Smooth muscle cell (in vitro differentiated cells): ENCODE results near the gene EFCAB12. TPM values are rescaled to one million over a fixed set of nuclear protein-coding genes. Genes with fewer than 3 reads are reported as not detected.

Experiments used
- DNase-seq: peaks from one replicate; lab custom pipeline; 2025; ENCODE audit not compliant: unreplicated experiment; lab: John Stamatoyannopoulos, UW
- H2AFZ ChIP-seq: fragments of 200-600 bp; sonication (generic); 2 replicates; pipeline ENCODE4 v1.6.0; 2016; ENCODE audit warnings: antibody characterized with exemption, low read depth, mild to moderate bottlenecking
- H3F3A ChIP-seq: fragments of 200-600 bp; sonication (generic); 2 replicates; pipeline ENCODE4 v1.6.0; 2017; ENCODE audit warnings: antibody characterized with exemption, low read depth
- H3K27ac ChIP-seq: fragments of 200-600 bp; sonication (generic); 2 replicates; pipeline ENCODE4 v1.5.1; 2016; ENCODE audit warnings: low read depth, mild to moderate bottlenecking
- H3K27me3 ChIP-seq: fragments of 200-600 bp; sonication (generic); 2 replicates; pipeline ENCODE4 v1.6.1; 2016; ENCODE audit warnings: low read depth, mild to moderate bottlenecking
- H3K36me3 ChIP-seq: fragments of 200-600 bp; sonication (generic); 2 replicates; pipeline ENCODE4 v1.5.1; 2016; ENCODE audit warnings: low read depth
- H3K4me1 ChIP-seq: fragments of 200-600 bp; sonication (generic); 2 replicates; pipeline ENCODE4 v1.5.1; 2016; ENCODE audit warnings: low read depth
- H3K4me2 ChIP-seq: fragments of 200-600 bp; sonication (generic); 2 replicates; pipeline ENCODE4 v1.6.0; 2016; ENCODE audit warnings: mild to moderate bottlenecking
- H3K4me3 ChIP-seq: fragments of 200-600 bp; sonication (generic); 2 replicates; pipeline ENCODE4 v1.5.1; 2016; ENCODE audit warnings: mild to moderate bottlenecking
- H3K79me2 ChIP-seq: fragments of 200-600 bp; sonication (generic); 2 replicates; pipeline ENCODE4 v1.6.0; 2016; ENCODE audit warnings: low read depth, mild to moderate bottlenecking
- H3K9ac ChIP-seq: fragments of 200-600 bp; sonication (generic); 2 replicates; pipeline ENCODE4 v1.6.0; 2016; ENCODE audit warnings: low read depth
- H3K9me3 ChIP-seq: fragments of 200-600 bp; sonication (generic); replicated peaks from 2 replicates; pipeline ENCODE4 v1.5.1; 2016; ENCODE audit warnings: low read depth
- H4K20me1 ChIP-seq: fragments of 200-600 bp; sonication (generic); 2 replicates; pipeline ENCODE4 v1.6.0; 2016; ENCODE audit warnings: low read depth
- WGBS: methylation state at CpG from one replicate; pipeline ENCODE4 v1.1.7; 2016; ENCODE audit warnings: low lambda C conversion rate; 5-methylcytosine and 5-hydroxymethylcytosine counted together
- polyA plus RNA-seq: library from polyadenylated mRNA; unstranded; fragments of >200 nt; fragmentation: Nextera tagmentation; extraction: Ambion mirVana; gene quantifications from 2 replicates; pipeline ENCODE4 v1.2.1, GENCODE V29; 2016
- total RNA-seq: library from RNA; depleted of rRNA; stranded (reverse); fragments of >200 nt; gene quantifications from 2 replicates; pipeline ENCODE4 v1.2.3, GENCODE V29; 2014
- TF ChIP-seq, protein P1 (sequence below): fragments of 200-600 bp; sonication (generic); IDR thresholded peaks from 2 replicates; pipeline ENCODE4 v1.5.1; 2017; ENCODE audit warnings: borderline replicate concordance, mild to moderate bottlenecking, antibody characterized with exemption; ENCODE audit not compliant: insufficient read depth, poor library complexity, severe bottlenecking

EFCAB12 gene
- total RNA-seq, result 0.09 and 0.76 TPM in 2 replicates
- polyA plus RNA-seq, result 0.90 TPM in 1 of 2 replicates, not detected in the other

DNA sequence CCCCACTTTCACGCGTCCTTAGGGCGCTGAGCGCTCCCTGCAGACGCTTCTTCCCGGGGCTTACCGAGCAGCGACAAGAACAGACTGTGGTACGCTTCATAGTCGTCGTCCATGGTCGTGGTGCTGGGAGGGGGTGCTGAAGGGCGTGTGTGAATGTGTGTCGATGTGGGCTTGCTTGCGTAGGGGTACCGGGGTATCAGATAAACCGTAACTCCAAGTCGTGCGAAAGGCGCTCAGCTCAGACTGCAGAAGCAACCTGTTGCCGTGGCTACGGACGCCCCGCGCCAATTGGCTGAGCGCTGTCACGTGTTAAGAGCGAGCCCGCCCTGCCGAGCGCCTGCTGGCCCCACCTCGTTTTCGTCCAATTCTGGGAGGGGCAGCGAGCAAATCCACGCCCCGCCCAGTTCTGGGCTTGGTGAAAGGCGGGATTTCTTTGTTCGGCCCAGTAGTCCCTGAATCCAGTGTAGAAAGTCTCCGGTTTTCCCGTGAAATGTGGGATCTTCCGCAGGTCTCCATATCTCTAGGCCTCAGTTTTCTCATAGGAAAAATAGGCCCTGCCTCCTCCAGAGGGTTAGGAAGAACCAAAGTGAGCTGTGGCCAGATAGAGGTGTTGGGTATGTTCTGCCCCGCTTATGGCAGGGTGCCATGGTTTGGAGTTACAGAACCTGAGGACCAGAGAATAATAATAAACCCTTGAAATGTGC lies at the start of gene EFCAB12:
EFCAB12 (minus strand) TSS at position 261 of the 704 bp plus-strand sequence; CDS start at position 113, 148 bp downstream.
- Histone ChIP-seq H3K79me2 (no peaks in the 10 kb centered on the region), H3K27ac (peak within 1 kb of the TSS; percentile 78), H3K36me3 (peaks cover 4% of the 10 kb centered on the region), H3K4me1 (peaks cover 8% of the 10 kb centered on the region), H3K4me3 (peak within 1 kb of the TSS; percentile 50), H3K9me3 (no peaks in the 10 kb centered on the region), H3K27me3 (no peaks in the 10 kb centered on the region), H2AFZ (peak within 1 kb of the TSS; percentile 52), H3K9ac (peak within 1 kb of the TSS; percentile 66), H3F3A (peaks cover 3% of the 10 kb centered on the region), H3K4me2 (peak within 1 kb of the TSS; percentile 86), H4K20me1 (no peaks in the 10 kb centered on the region)
- WGBS, result 5% methylated on average over 42 of the region's 42 CpGs
- DNase-seq, result peak; percentile 68
- TF ChIP-seq, protein P1, sequence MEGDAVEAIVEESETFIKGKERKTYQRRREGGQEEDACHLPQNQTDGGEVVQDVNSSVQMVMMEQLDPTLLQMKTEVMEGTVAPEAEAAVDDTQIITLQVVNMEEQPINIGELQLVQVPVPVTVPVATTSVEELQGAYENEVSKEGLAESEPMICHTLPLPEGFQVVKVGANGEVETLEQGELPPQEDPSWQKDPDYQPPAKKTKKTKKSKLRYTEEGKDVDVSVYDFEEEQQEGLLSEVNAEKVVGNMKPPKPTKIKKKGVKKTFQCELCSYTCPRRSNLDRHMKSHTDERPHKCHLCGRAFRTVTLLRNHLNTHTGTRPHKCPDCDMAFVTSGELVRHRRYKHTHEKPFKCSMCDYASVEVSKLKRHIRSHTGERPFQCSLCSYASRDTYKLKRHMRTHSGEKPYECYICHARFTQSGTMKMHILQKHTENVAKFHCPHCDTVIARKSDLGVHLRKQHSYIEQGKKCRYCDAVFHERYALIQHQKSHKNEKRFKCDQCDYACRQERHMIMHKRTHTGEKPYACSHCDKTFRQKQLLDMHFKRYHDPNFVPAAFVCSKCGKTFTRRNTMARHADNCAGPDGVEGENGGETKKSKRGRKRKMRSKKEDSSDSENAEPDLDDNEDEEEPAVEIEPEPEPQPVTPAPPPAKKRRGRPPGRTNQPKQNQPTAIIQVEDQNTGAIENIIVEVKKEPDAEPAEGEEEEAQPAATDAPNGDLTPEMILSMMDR, result no peak

GRCh38 chr3:129476586-129476985 lies 48.1 kb upstream of the EFCAB12 start:
- no peaks in the 10 kb centered on the region for H3K79me2 ChIP-seq
- 92% methylated on average over 6 of the region's 6 CpGs for WGBS
- no peak overlapping the region for H3K4me2 ChIP-seq
- H3K9me3 ChIP-seq, result no peaks in the 10 kb centered on the region
- no peaks in the 10 kb centered on the region for H3F3A ChIP-seq
- H2AFZ ChIP-seq, result no peak overlapping the region
- H3K27me3 ChIP-seq, result no peaks in the 10 kb centered on the region
- H3K36me3 ChIP-seq, result peaks cover 3% of the 10 kb centered on the region
- no peak for DNase-seq
- H4K20me1 ChIP-seq, result no peaks in the 10 kb centered on the region
- TF ChIP-seq, protein P1, result no peak
- H3K4me1 ChIP-seq, result no peaks in the 10 kb centered on the region
- no peak overlapping the region for H3K9ac ChIP-seq
- no peak overlapping the region for H3K27ac ChIP-seq
- no peak overlapping the region for H3K4me3 ChIP-seq

DNA sequence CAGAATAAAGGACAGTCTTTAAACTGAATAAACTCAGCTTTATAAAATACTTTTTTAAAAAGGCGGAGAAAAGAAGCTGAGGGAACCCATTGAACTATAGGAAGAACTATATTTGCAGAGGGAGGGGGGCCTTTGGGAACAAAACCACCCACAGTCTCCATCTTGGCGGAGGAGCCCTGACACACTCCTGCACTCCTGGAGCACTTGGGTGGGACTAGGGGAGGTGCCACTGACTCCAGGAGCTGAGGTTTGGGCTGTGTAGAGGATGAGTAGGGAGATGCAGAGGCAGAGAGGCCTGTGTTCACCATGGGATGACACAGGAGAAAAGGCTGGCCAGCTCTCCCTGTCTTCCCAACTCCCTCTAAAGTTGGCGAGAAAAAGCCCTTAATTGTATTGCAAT lies 47.4 kb upstream of the EFCAB12 start:
- no peak overlapping the region for H3K4me3 ChIP-seq
- no peaks in the 10 kb centered on the region for H4K20me1 ChIP-seq
- H3K36me3 ChIP-seq, result peaks cover 3% of the 10 kb centered on the region

More for the DNA sequence above, 47.4 kb upstream of the EFCAB12 start:
- Histone ChIP-seq H3K9ac (no peak overlapping the region), H3K79me2 (no peaks in the 10 kb centered on the region), H3K9me3 (no peaks in the 10 kb centered on the region), H2AFZ (no peak overlapping the region), H3F3A (no peaks in the 10 kb centered on the region), H3K4me2 (no peak overlapping the region), H3K27ac (no peak overlapping the region), H3K4me1 (no peaks in the 10 kb centered on the region), H3K27me3 (no peaks in the 10 kb centered on the region)
- no peak for DNase-seq
- TF ChIP-seq, protein P1, result no peak
- WGBS, result 93% methylated on average over 3 of the region's 3 CpGs
